ENCODE measurements around the gene SPDYC.

Gene SPDYC

GRCh38 chr11:65206901-65207300, 36.9 kb downstream of the SPDYC start:
- DNase-seq (ENCODE audit: low read depth): no peak

DNA sequence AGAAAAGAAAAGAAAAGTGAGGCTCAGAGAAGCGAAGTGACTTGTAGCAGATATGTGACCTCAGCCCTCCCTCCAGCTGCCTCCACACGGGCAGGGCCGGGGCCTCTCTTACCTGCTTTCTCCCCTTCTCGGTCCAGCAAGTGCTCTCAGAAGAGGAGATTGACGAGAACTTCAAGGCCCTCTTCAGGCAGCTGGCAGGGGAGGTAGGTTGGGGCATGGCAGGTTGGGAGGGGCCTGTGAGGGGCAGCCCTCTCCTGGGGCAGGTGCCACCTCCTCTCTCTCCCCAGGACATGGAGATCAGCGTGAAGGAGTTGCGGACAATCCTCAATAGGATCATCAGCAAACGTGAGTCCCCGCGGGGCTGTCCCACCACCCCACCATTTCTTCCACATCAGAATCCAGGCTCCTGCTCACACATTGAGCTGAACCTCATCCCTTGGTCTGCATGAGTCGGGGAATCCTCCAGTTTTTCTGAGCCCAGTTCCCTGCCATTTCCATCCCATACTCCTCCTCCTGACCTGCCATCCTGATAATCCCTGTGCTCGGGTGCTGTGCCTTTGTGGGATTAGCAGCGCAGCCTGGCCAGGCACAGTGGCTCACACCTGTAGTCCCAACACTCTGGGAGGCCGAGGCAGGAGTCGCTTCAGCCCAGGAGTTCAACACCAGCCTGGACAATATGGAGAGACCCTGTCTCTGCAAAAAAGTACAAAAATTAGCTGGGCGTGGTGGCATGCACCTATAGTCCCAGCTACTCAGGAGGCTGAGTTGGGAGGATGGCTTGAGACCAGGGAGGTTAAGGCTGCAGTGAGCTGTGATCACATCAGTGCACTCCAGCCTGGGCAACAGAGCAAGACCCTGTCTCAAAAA, 38.1 kb downstream of the SPDYC start:
- no peak for DNase-seq (ENCODE audit: low read depth)

GRCh38 chr11:65208785-65209710, 39.0 kb downstream of the SPDYC start:
- DNase-seq (ENCODE audit: low read depth): no peak

- DNase-seq (ENCODE audit: low read depth): no peak
Measured at GRCh38 chr11:65209711-65210360, 39.8 kb downstream of the SPDYC start.

DNA sequence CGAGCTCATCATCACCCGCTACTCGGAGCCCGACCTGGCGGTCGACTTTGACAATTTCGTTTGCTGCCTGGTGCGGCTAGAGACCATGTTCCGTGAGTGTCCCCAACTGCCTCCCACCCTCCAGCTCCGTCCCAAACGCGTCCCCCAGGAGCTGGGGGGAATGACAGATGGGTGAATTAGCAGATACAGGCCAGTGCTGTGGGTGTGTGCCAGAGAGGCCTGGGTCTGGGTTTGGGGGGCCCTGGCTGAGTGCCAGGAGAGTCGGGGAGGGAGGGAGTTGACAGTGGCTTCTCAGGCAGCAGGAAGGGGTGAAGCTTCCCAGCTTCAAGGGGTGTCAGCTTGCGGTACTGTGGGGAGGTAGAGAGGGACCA, 40.3 kb downstream of the SPDYC start:
- no peak for DNase-seq (ENCODE audit: low read depth)

DNA sequence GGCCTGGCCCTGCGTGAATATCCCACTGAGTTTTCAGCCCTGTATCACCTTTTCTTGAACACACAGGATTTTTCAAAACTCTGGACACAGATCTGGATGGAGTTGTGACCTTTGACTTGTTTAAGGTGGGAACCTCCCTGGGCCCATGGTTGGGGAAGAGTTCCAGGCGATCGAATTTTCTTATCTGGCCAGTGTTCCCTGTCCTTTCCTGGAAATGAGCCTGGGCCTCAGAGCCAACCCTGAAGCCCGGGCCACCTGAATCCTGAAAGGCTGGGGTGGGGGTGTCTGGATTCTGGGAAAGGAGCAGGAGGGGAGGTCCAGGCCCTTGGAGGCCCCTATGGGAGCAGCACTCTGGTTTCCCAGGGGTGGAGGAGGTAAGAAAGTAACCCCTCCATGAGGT, 40.7 kb downstream of the SPDYC start:
- DNase-seq (ENCODE audit: low read depth): no peak

DNA sequence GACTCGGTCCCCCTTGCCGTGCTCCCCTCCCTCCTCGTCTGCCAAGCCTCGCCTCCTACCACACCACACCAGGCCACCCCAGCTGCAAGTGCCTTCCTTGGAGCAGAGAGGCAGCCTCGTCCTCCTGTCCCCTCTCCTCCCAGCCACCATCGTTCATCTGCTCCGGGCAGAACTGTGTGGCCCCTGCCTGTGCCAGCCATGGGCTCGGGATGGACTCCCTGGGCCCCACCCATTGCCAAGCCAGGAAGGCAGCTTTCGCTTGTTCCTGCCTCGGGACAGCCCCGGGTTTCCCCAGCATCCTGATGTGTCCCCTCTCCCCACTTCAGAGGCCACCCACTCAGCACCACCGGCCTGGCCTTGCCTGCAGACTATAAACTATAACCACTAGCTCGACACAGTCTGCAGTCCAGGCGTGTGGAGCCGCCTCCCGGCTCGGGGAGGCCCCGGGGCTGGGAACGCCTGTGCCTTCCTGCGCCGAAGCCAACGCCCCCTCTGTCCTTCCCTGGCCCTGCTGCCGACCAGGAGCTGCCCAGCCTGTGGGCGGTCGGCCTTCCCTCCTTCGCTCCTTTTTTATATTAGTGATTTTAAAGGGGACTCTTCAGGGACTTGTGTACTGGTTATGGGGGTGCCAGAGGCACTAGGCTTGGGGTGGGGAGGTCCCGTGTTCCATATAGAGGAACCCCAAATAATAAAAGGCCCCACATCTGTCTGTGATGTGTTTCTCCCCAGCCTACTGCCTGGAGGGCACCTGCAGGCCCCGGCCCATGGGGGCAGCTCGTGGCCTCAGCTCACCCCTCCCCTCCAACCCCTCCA, 41.5 kb downstream of the SPDYC start:
- DNase-seq (ENCODE audit: low read depth): no peak

- DNase-seq (ENCODE audit: low read depth): no peak
Measured at GRCh38 chr11:65212226-65212801, 42.3 kb downstream of the SPDYC start.

DNA sequence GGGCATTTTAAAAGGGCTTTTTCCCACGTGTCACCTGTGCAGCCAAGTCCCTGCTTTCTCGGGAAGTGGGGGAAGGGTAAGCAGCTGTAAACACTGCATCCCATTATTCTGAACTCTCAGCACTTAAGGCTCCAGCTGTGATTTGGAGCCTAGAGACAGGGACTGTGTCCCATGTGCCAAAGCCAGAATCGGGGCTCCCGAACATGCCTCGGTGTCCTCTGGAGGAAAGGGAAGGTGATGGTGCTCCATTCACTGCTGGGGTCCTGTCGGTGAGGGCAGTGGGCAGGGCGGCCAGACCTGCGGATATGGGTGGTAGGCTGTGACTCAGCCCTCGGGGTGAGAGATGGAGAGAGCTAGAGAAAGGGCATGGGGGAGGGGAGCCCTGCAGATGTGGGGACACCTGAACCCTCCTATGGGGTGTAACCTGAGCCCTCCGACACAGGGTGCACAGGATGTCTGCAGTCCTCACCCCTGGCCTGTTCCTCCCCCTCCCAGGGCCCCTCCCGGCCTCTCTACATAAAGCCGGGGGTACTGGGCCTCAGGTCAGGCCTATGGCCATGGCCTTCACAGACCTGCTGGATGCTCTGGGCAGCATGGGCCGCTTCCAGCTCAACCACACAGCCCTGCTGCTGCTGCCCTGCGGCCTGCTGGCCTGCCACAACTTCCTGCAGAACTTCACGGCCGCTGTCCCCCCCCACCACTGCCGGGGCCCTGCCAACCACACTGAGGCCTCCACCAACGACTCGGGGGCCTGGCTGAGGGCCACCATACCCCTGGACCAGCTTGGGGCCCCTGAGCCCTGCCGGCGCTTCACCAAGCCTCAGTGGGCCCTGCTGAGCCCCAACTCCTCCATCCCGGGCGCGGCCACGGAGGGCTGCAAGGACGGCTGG, 43.5 kb downstream of the SPDYC start:
- no peak for DNase-seq (ENCODE audit: low read depth)

DNA sequence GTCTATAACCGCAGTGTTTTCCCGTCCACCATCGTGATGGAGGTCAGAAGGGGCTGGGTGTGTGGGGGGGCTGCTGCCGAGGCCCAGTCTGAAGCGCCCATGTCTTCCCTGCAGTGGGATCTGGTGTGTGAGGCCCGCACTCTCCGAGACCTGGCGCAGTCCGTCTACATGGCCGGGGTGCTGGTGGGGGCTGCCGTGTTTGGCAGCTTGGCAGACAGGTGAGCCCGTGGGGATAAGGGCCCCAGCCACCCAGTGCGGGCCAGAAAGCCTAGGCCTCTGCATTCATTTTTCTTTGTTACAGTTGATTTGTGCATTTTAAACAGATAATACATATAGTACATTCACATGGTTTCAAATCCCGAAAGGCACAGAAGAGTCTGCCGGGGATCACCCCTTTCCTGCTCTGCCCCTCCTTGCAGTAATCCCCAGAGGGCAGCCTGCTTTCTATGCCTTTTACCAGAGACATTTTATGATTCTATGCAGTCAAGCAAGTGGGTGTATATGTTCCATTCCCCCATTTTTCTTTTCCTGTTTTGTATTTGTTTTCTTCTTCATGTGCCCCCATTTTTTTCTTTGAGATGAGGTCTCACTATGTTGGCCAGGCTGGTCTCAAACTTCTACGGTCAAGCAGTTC, 44.3 kb downstream of the SPDYC start:
- no peak for DNase-seq (ENCODE audit: low read depth)

- DNase-seq (ENCODE audit: low read depth): no peak
Measured at GRCh38 chr11:65215441-65216076, 45.5 kb downstream of the SPDYC start.

GRCh38 chr11:65216830-65217229, 46.8 kb downstream of the SPDYC start:
- DNase-seq (ENCODE audit: low read depth): no peak

GRCh38 chr11:65217441-65218423, 47.7 kb downstream of the SPDYC start:
- no peak for DNase-seq (ENCODE audit: low read depth)

GRCh38 chr11:65218446-65218845, 48.4 kb downstream of the SPDYC start:
- no peak for DNase-seq (ENCODE audit: low read depth)

- no peak for DNase-seq (ENCODE audit: low read depth)
Measured at GRCh38 chr11:65219930-65220213, 49.8 kb downstream of the SPDYC start.

DNA sequence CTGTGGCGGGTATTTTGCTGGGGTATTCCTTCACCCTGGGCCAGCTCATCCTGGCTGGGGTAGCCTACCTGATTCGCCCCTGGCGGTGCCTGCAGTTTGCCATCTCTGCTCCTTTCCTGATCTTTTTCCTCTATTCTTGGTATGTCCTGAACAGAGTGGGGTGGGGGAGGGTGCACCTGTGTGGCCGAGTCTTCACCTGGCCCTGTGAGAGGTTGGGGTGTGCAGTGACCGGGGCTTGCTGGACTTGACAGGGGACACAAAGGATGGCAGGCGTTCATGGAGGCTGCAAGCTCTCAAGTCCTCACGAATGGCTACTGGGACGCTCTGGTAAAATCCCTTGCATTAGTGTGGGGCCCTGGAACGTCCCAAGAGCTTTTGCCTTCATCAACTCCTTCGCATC, 51.0 kb downstream of the SPDYC start:
- DNase-seq (ENCODE audit: low read depth): no peak

All from activated T-cell treated with anti-CD3 and anti-CD28 coated beads for 48 hours (primary cell).